NK-92 (cell line): ENCODE measurements around the gene TMEM181.
"Not testable (repeated sequence)": the region's sequence is repeated elsewhere in the genome, so short reads cannot be mapped to it uniquely, and the experiment has no call there.

Experiments used
- DNase-seq: peaks from one replicate; lab custom pipeline; 2025; ENCODE audit not compliant: unreplicated experiment; lab: John Stamatoyannopoulos, UW

TMEM181 gene, protein sequence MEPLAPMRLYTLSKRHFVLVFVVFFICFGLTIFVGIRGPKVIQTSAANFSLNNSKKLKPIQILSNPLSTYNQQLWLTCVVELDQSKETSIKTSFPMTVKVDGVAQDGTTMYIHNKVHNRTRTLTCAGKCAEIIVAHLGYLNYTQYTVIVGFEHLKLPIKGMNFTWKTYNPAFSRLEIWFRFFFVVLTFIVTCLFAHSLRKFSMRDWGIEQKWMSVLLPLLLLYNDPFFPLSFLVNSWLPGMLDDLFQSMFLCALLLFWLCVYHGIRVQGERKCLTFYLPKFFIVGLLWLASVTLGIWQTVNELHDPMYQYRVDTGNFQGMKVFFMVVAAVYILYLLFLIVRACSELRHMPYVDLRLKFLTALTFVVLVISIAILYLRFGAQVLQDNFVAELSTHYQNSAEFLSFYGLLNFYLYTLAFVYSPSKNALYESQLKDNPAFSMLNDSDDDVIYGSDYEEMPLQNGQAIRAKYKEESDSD

DNA sequence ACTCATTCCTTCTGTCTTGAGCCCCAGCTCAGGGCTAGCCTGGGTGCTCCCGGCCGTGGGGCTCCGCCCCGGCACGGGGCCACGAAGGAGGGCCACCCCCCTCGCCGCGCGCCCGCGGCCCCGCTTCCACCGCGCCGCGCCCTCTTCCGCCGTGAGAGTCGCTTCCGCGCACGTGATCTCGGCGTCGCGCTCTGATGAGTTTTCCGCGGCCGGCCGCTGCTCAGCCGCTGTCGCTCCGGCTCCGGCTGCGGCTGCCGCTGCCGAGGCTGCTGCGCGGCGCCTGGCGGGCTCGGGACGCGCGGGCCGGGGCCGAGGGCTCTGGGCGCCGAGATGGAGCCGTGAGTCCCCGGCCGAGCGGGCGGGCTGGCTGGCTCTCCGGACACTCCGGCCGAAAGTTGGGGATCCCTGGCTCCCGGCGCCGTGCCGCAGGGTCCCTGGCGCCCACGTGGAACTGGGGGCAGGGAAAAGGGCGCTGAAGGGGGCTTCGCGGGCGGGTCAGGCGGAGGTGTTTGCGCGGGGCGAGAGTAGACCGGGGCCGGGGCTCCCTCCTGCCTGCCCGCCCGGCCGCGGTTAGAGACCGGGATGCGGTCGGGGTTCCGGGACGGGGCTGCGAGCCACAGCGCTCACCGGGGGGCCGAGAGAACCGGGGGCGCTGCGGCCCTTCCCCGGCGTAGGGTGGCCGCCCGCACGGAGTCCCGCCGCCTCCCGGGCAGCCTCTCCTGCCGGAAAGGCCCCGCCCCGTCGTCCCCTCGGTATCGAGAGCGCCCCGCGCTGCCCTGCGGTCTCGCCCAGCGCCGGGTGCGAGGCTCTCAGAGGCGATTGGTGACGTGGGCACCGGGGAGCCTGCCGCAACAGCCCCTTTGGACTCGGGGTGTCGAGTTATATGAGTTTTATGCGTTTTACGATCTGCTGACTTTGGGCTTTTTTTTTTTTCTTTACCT lies at the start of gene TMEM181:
TSS of gene TMEM181 (plus strand) at position 197 of the 941 bp plus-strand sequence. CDS start at position 331, 134 bp downstream.
- DNase-seq = peak; percentile 13

DNA sequence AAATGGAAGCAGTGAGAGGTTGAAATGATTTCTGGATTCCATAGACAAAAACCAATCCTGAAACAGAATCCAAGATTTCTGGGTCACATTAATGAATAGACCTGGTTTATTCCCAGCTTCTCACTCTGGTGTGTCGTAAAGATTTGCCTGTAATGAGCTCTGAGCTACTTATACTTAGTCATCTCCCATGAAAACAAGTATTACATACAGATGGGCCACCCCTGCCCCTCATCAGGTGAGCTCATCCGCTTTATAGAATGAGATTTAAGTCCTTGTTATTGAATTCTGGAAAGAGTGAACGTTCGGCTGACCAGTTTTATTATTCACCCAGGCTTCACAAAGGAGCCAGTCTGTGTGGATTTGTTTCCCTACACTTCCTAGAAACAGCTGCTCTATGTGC lies 47.1 kb upstream of the TMEM181 start:
- no peak for DNase-seq

DNA sequence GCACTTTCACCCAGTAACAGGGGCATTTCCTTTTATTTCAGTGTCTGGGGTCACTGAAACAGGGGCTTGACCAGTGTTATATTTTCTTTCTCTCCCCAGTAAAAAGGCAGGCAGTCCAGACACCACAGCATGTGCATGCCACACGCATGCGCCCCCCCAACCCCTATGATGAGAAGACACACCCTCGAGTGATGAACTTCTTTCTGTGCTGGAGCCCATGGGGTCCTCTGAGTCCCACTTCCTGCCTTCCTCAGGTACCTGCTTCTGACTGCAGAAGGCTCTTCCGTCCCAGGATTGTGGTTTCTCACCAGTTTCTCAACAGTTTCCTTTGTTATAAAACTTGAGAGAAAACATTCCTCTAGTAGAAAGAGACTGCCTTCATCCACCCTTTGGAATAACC lies 45.7 kb upstream of the TMEM181 start:
- DNase-seq = no peak

DNA sequence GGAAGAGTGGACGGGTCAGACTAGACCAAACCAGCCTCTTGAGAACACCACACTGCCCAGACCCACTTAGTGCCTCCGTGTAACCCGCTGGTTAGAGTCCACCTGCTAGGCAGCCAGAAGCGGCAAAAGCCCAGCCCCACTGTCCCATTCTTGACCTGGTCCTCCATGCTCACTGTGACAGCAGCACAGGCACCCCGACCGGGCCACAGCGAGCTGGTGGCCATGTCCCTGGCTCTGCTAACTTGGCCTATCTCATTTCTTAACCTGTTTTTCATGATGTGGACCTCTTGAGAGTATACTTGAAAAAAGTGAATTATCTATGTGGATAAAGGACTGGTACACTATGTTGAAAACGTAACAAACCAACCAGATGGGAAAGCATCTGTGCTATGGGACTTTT lies 44.9 kb upstream of the TMEM181 start:
- DNase-seq = no peak

DNA sequence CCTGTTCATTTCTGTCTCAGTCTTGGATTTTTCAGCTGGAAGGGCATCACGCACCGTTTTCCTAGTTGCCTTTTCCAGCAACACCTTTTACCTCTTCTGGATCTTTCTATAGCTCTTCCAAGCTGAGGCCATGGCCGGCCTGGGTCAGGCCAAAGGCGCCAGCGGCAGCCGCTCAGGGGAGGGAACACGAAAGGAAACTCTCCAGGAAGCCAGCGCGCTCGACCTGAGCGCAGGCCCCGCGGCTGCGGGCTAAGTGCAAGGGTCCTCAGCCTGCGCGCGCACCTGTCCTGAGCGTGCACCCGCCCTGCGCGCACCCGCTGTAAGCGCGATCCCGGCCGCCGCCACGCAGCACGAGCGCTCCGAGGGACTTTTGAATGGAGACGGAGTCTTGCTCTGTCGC lies 43.8 kb upstream of the TMEM181 start:
- DNase-seq = no peak

DNA sequence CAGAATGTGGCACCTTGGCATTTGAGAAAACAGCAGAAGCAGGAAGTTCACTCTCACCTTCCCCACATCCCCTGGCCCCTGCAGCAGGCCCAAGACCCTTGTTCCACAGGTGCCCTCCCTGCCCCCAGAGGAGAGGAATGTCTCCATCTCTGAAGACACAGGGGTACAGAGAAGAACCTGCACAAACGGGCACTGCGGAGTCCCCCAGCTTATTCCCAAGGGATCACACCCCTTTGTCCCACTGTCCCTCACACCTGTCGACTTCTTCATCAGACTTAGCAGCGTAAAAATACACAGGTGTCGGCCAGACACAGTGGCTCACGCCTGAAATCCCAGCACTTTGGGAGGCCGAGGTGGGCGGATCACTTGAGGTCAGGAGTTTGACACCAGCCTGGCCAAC lies 42.9 kb upstream of the TMEM181 start:
- no peak for DNase-seq

DNA sequence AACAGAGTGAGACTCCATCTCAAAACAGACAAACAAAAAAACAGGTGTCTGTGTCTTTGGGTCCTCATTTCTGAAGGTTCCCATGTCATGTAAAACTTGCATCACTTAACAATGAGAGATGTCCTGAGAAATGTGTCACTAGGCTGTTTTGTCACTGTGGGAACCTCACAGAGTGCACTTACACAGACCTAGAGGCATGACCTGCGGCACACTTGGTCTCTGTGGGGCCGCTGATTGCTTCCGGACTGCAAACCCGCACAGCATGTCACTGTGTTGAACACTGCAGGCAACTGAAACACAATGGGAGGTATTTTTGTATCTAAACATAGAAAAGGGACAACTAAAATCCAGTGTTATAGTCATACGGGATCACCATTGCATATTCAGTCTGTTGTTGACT lies 42.3 kb upstream of the TMEM181 start:
- no peak for DNase-seq

DNA sequence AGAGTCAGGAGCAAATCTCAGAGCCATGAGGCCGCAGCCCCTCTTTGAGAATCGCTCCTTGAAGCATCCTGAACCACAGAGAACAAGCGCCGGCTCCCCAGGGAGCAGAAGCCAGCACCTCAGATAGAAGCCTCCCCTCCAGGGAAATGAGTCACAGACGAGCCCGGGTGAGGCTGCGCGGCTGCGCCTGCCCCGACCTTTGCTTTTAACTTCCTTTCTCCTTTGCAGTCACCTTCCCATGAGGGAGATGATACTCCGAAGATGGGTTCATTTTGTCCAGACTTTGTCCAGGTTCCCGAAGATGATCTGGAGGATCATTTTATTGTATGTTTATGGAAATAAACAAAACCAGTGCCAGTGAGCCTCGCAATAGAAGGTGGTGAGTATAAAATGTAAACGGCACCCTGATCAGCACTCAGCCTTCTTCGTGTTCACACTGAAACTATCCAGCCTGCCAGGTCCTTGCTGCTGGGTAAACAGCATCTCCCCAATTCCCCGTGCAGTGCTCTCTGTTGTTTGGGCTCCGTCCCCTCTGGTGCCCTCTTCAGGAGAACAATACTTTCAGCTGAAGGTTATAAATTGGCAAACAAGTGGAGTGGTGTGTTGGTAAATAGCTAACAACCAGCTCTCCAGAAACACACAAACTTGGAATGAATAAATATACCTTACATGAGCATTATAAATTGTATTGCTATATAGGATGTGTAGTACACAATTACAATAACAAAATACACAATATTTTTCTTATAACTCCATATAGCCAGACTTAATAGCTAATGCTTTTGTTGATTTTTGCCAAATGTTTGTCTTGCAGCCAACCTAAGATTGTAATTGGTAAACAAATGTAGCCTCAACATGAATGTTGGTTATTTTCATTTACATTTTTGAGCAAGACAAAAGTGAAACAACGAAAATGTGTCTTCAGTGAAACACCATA lies 41.4 kb upstream of the TMEM181 start:
- DNase-seq = no peak

DNA sequence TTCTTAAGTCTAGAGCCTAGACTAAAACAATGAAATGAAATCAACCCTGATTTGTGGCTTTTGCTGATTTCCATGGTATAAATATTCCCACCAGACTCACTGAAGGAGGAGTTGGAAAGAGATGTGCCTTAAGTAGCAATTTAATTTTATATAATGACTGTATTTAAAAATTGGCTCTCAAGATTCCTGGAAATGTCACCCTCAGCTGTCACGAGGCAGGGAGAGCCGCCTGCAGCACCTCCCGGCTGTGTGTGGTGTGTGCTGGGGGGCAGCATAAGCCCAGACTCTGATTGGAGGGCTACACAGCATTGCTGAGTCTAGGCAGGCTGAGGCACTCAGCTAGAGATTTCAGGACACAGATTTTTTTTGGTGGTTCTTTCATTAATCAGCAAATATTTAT lies 40.6 kb upstream of the TMEM181 start:
- DNase-seq = no peak

DNA sequence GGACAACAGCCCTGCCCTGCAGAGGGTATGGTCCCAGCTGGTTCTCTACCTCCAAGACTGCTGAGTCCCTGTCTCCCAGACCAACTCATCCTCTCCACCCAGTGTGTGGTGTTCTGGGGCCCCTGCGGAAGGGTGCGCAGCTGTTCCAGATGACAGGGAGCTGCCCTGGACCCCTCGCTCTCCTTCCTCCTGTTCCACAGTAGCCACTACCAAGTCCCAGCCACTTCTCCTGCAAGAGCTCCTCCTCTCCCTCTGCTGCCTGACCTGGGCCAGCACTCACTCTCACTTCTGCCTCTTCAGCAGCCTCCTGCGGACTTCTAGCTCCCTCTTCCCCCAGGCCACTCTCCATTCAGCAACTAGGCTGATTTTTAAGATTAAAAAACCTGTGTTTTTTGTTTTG lies 40.1 kb upstream of the TMEM181 start:
- DNase-seq = no peak

DNA sequence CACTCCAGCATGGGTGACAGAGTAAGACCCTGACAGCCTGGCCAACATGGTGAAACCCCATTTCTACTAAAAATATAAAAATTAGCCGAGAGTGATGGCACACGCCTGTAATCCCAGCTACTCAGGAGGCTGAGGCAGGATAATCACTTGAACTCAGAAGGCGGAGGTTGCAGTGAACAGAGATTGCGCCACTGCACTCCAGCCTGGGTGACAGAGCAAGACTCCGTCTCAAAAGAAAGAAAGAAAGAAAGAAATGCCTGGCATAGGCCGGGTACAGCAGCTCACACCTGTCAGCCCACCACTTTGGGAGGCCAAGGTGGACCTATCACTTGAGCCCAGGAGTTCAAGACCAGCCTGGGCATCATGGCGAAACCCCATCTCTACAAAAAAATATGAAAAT lies 38.9 kb upstream of the TMEM181 start:
- not testable (repeated sequence) for DNase-seq

DNA sequence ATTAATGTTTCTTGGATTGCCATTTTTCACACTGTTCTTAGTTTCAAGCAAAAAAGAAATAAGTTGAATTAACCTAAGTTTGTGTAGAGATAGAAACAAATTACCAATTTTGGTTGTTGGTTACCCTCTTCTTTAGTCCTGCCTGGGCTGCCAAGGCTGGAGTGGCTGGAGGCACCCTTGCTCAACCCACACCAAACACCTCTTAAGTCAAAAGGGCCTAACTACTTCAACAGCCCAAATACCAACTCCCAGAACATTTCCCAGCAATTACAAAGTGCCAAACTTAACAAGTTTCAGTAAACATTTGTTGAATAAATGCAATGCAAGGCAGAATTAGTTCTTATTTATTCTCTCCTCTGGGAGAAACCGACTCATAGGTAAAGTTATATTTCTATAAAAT lies 38.1 kb upstream of the TMEM181 start:
- no peak for DNase-seq

DNA sequence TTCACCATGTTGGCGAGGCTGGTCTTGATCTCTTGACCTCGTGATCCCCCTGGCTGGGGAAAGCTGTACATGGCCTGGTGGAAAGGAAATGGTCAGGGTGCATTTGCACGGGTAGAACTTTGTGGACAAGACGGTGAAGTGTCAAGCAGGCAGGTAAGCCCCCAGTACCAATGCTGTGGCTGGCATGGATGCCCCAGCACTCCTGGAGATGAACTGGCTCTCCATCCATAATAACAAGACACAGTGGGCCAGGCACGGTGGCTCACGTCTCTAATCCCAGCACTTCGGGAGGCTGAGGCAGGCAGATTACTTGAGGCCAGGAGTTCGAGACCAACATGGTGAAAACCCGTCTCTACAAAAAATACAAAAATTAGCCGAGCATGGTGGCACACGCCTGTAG lies 37.3 kb upstream of the TMEM181 start:
- no peak for DNase-seq

DNA sequence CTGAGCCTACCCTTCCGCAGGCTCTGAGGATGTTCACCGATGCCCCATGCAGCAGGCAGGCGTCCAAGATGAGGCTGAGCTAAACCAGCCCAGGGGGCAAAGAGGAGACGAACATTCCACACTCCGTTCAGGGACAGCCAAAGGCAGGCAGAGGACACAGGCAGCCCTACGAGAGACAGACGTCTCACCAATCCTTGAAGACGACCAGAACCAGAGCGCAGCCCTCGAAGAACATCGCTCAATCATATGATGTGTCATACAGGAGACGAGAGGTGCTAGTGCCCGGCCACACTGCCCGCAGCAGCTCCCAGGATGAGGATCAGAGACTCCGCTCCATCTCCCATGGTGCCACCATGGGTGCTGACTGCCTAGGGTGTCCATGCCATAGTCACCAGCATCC lies 35.6 kb upstream of the TMEM181 start:
- no peak for DNase-seq

DNA sequence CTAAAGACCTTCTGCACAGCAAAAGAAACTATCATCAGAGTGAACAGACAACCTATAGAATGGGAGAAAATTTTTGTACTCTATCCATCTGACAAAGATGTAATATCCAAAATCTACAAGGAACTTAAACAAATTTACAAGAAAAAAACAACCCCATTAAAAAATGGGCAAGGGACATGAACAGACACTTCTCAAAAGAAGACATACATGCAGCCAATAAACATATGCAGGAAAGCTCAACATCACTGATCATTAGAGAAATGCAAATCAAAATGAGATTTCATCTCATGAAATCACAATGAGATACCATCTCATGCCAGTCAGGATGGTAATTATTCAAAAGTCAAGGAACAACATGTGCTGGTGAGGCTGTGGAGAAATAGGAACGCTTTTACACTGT lies 32.0 kb upstream of the TMEM181 start:
- not testable (repeated sequence) for DNase-seq

DNA sequence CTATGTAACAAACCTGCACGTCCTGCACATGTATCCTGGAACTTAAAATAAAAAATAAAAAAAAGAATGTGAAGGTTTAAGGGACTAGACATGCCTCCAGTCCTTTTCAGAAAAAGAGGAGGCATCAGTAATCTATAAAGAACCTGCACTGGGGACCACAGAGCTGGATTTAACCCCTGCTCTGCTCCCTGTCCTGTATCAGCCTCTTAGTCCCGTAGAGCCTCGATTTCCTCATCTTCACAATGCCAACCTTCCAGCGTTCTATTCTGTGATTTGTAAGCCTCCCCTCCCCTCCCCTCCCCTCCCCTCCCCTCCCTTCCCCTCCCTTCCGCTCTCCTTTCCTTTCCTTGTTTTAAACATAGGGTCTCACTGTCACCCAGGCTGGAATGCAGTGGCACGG lies 31.1 kb upstream of the TMEM181 start:
- no peak for DNase-seq

DNA sequence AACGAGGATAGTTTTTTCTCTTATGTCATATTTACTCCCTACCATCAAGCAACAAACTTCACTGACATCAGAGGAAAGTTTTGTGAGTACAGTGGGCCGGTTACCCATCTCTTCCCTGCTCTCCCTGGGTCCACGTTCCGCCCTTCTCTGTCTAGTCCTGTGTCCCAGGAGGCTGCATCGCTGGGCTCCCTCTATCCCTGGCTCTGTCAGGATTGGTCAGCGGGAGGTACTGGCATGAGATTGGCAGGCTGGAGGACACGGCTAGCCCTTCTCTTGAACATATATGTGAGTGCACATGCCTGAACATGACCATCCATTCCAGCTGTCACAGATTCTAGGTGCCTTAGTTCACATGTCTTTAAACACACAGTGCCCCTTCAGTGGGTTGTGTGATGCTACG lies 30.3 kb upstream of the TMEM181 start:
- no peak for DNase-seq

DNA sequence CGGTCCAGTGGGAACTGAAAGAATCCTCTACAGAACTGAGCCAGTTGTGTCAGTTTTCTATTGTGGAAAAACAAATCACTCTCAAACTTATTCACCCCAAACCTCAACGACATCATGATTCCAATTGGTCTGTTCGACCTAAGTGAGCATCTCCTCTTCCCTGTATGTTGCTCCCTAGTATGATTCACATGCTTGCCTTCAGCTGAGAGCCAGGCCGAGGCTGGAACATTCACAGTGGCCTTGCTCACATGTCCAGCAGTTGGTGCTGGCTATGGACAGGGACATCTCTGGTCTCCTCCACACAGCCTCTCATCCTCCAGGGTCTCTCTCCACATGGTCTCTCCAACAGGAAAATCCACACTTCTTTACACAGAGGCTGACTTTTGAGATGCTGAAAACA lies 28.3 kb upstream of the TMEM181 start:
- no peak for DNase-seq

DNA sequence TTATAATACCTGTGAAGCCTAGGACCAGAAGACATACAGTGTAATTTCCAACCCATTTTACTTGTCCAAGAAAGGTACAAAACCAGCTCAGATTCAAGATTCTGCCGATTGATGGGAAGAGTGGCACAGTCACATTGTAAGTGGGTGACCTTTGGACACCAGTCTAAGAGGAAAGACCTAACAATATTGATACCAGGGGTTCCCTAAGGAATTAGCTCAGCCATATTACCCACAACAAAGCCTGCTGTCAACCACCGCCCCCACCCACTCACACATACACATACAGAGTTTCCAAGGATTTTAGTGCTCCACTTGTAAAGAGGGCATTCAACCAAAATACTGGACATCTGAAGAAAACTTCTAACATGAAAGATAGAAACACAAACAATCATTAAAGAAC lies 27.9 kb upstream of the TMEM181 start:
- DNase-seq = no peak

DNA sequence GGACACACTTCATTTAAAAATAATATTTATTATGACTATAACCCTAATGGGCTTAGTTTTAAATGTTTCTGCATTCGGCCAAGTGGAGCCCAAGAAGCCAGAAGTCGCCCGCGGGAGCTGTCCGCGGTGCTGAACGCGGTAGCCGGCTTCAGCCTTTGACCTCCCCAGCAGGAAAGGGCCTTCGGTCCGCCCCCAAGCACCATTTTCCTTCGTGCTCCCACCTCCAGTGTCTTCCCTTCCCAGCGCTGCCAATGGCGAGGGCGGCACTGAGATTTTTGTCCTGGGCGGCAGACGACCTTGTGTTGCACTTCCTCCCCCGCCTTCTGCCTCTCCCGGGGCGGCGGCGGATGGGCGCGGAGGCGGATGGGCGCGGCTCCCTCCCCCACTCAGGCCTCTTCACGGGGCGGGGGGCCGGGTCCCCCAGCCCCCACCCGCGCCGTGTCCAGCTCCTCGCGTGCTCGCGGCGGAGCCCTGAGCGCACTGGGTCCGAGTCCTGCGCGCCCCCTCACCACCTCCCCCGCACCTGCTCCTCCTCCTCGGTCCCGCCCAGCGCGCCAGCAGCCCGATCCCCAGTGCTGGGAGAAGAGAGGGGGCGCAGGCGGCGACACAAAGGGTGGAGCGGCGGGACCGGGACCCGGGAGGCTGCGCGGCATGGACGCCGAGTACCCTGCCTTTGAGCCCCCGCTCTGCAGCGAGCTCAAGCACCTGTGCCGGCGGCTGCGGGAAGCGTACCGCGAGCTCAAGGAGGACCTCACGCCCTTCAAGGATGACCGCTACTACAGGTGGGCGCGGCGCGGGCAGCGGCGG lies 23.6 kb upstream of the TMEM181 start:
- DNase-seq = no peak
